SK-N-SH treated with all-trans-retinoic acid at 6 μM for 48 hours (cell line): ENCODE data around the gene KCNMA1.

Source experiments
- ARNTL ChIP-seq: fragments of 450-650 bp; formaldehyde crosslinking; IDR thresholded peaks from 2 replicates; pipeline ENCODE4 v1.5.0; 2020; ENCODE audit warnings: low read depth, mild to moderate bottlenecking, moderate library complexity, borderline replicate concordance
- CSRNP3 ChIP-seq: fragments of 250-450 bp; sonication (Bioruptor Pico); IDR thresholded peaks from 2 replicates; pipeline ENCODE4 v1.5.1; 2021; ENCODE audit warnings: mild to moderate bottlenecking, moderate library complexity
- ISL1 ChIP-seq: fragments of 250-450 bp; sonication (Bioruptor Pico); IDR thresholded peaks from 2 replicates; pipeline ENCODE4 v2.1.2; 2022; ENCODE audit warnings: mild to moderate bottlenecking, moderate library complexity
- RARB ChIP-seq: fragments of 250-450 bp; sonication (Bioruptor Pico); IDR thresholded peaks from 2 replicates; pipeline ENCODE4 v1.8.0; 2021; ENCODE audit warnings: mild to moderate bottlenecking, moderate library complexity
- SNAI2 ChIP-seq: fragments of 250-450 bp; sonication (Bioruptor Pico); IDR thresholded peaks from 2 replicates; pipeline ENCODE4 v1.5.0; 2020; ENCODE audit warnings: mild to moderate bottlenecking, moderate library complexity
- TOX ChIP-seq: fragments of 250-450 bp; sonication (Bioruptor Pico); IDR thresholded peaks from 2 replicates; pipeline ENCODE4 v1.8.0; 2021; ENCODE audit warnings: mild to moderate bottlenecking, moderate library complexity, borderline replicate concordance
- ZC3H10 ChIP-seq: fragments of 250-450 bp; sonication (Bioruptor Pico); IDR thresholded peaks from 2 replicates; pipeline ENCODE4 v1.5.1; 2021; ENCODE audit warnings: mild to moderate bottlenecking, moderate library complexity
- ZFP3 ChIP-seq: fragments of 250-450 bp; sonication (Bioruptor Pico); IDR thresholded peaks from 2 replicates; pipeline ENCODE4 v1.5.0; 2020; ENCODE audit warnings: mild to moderate bottlenecking, moderate library complexity
- ZFP30 ChIP-seq: fragments of 450-650 bp; formaldehyde crosslinking; IDR thresholded peaks from 2 replicates; pipeline ENCODE4 v1.5.0; 2022; ENCODE audit warnings: mild to moderate bottlenecking, moderate library complexity
- ZNF8 ChIP-seq: fragments of 450-650 bp; formaldehyde crosslinking; IDR thresholded peaks from 2 replicates; pipeline ENCODE4 v1.5.0; 2020; ENCODE audit warnings: mild to moderate bottlenecking, moderate library complexity
- TF ChIP-seq, protein P1 (sequence below): fragments of 250-450 bp; sonication (Bioruptor Pico); IDR thresholded peaks from 2 replicates; pipeline ENCODE4 v1.5.0; 2020; ENCODE audit warnings: mild to moderate bottlenecking, moderate library complexity
- TF ChIP-seq, protein P2 (sequence below): fragments of 250-450 bp; sonication (Bioruptor Pico); IDR thresholded peaks from 2 replicates; pipeline ENCODE4 v1.8.0; 2020; ENCODE audit warnings: mild to moderate bottlenecking, moderate library complexity, borderline replicate concordance
- TF ChIP-seq, protein P3 (sequence below): fragments of 250-450 bp; sonication (Bioruptor Pico); IDR thresholded peaks from 2 replicates; pipeline ENCODE4 v1.8.0; 2021; ENCODE audit warnings: low read depth, mild to moderate bottlenecking, moderate library complexity, borderline replicate concordance

DNA sequence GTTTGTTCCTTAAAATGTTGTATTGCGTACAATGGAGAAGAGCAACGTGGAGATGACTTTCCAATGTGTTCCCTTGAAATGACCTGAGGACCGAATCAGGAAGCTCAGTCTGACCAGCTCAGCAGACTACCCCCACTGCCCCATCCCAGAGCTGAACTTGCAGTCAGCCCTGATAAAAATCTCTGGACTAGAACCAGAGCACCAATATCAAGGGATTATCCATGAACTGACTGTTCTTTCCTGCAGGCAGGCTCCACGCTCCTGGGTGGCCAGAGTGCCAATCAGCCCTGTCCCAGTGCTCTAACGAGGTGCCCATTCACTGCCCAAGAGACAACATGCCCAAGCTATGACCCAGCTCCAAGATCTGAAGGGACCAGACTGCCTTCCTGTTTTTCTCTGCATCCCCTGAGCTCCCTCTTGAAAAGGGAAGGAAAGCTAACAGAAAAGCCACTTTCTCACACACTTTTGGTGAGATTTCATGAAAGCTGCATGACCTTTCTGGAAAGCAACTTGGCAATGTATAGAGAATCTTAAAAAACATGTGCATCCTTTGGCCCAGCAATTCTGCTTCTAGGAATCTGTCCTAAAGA lies 130.2 kb downstream of the KCNMA1 start:
- TF ChIP-seq ZNF8 (CRISPR knock-in tag) (no peak), ISL1 (no peak), ZFP30 (CRISPR knock-in tag) (no peak), CSRNP3 (no peak), SNAI2 (no peak), ARNTL (no peak), TOX (CRISPR knock-in tag) (no peak), ZC3H10 (CRISPR knock-in tag) (no peak), ZFP3 (CRISPR knock-in tag) (no peak), RARB (CRISPR knock-in tag) (no peak)
- TF ChIP-seq, protein P1, sequence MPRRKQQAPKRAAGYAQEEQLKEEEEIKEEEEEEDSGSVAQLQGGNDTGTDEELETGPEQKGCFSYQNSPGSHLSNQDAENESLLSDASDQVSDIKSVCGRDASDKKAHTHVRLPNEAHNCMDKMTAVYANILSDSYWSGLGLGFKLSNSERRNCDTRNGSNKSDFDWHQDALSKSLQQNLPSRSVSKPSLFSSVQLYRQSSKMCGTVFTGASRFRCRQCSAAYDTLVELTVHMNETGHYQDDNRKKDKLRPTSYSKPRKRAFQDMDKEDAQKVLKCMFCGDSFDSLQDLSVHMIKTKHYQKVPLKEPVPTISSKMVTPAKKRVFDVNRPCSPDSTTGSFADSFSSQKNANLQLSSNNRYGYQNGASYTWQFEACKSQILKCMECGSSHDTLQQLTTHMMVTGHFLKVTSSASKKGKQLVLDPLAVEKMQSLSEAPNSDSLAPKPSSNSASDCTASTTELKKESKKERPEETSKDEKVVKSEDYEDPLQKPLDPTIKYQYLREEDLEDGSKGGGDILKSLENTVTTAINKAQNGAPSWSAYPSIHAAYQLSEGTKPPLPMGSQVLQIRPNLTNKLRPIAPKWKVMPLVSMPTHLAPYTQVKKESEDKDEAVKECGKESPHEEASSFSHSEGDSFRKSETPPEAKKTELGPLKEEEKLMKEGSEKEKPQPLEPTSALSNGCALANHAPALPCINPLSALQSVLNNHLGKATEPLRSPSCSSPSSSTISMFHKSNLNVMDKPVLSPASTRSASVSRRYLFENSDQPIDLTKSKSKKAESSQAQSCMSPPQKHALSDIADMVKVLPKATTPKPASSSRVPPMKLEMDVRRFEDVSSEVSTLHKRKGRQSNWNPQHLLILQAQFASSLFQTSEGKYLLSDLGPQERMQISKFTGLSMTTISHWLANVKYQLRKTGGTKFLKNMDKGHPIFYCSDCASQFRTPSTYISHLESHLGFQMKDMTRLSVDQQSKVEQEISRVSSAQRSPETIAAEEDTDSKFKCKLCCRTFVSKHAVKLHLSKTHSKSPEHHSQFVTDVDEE (CRISPR knock-in tag) = no peak
- TF ChIP-seq, protein P2, sequence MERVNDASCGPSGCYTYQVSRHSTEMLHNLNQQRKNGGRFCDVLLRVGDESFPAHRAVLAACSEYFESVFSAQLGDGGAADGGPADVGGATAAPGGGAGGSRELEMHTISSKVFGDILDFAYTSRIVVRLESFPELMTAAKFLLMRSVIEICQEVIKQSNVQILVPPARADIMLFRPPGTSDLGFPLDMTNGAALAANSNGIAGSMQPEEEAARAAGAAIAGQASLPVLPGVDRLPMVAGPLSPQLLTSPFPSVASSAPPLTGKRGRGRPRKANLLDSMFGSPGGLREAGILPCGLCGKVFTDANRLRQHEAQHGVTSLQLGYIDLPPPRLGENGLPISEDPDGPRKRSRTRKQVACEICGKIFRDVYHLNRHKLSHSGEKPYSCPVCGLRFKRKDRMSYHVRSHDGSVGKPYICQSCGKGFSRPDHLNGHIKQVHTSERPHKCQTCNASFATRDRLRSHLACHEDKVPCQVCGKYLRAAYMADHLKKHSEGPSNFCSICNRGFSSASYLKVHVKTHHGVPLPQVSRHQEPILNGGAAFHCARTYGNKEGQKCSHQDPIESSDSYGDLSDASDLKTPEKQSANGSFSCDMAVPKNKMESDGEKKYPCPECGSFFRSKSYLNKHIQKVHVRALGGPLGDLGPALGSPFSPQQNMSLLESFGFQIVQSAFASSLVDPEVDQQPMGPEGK = no peak
- TF ChIP-seq, protein P3, sequence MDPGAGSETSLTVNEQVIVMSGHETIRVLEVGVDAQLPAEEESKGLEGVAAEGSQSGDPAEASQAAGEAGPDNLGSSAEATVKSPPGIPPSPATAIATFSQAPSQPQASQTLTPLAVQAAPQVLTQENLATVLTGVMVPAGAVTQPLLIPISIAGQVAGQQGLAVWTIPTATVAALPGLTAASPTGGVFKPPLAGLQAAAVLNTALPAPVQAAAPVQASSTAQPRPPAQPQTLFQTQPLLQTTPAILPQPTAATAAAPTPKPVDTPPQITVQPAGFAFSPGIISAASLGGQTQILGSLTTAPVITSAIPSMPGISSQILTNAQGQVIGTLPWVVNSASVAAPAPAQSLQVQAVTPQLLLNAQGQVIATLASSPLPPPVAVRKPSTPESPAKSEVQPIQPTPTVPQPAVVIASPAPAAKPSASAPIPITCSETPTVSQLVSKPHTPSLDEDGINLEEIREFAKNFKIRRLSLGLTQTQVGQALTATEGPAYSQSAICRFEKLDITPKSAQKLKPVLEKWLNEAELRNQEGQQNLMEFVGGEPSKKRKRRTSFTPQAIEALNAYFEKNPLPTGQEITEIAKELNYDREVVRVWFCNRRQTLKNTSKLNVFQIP (CRISPR knock-in tag) = no peak
